ENCODE data around the gene NOP53.
"Not testable (repeated sequence)": the region's sequence is repeated elsewhere in the genome, so short reads cannot be mapped to it uniquely, and the experiment has no call there.

NOP53 gene

GRCh38 chr19:47786566-47786965, 41.2 kb downstream of the NOP53 start:
- ChIA-PET CTCF (interaction anchor here (1.2 to 7.9 kb wide), 2 partner anchors 21 to 358 kb away, joined by 3 to 100 read pairs; no protein-coding TSS in a partner anchor), POLR2A (no interaction called here)
- H3K4me3 ChIP-seq (ENCODE audit: low read depth, low read length) = no peak overlapping the region
- TF ChIP-seq CTCF (IDR thresholded peaks at IDR 0.05; ENCODE audit: insufficient read depth, low read length, missing control alignments) = no peak
- no peak for DNase-seq (ENCODE audit: low read depth, low spot score)

DNA sequence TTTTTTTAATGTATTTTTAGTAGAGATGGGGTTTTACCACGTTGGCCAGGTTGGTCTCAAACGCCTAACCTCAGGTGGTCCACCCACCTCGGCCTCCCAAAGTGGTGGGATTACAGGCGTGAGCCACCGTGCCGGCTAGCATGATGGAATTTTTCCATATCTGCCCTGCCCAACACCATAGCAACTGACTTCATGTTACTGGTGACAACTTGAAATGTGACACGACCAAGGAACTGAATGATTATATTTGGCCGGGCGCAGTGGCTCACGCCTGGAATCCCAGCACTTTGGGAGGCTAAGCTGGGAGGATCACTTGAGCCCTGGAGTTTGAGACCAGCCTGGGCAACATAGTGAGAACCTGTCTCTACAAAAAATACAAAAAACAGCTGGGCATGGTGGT, 42.0 kb downstream of the NOP53 start:
- DNase-seq (ENCODE audit: low read depth, low spot score); POLR2A ChIA-PET; H3K4me3 ChIP-seq (ENCODE audit: low read depth, low read length): not testable (repeated sequence)
- CTCF ChIA-PET = interaction anchor here (1.4 to 7.9 kb wide), 7 partner anchors 13 to 81 kb away, joined by 3 to 100 read pairs (median 7); partner anchors contain the start of gene EHD2

GRCh38 chr19:47789811-47790210, 44.5 kb downstream of the NOP53 start:
- H3K4me3 ChIP-seq (ENCODE audit: low read depth, low read length); DNase-seq (ENCODE audit: low read depth, low spot score): not testable (repeated sequence)
- ChIA-PET POLR2A (interaction anchor here (1.2 kb wide), 1 partner anchor 10 kb away, joined by 3 read pairs; no protein-coding TSS in a partner anchor), CTCF (interaction anchor here (0.7 to 7.9 kb wide), 22 partner anchors 9 to 268 kb away, joined by 3 to 100 read pairs (median 4); partner anchors contain the start of genes EHD2 and SELENOW)

DNA sequence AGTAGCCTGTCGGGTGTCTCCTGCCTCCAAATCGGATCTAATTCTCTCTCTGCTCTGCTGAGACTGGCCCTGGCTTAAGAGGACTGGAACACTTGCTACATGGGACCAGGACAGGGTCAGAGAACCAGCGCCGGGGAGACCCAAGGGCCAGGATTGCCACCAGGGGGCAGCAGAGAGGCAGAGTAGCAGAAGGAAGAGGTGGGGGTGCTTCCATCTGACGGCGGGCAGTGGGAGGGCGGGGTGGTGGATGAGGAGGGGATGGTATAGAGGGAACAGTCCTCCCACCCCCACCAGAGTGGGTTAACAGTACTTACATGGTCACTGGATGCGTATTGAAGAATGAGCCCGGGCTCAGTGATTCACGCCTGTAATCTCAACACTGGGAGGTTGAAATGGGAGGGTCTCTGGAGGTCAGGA, 45.1 kb downstream of the NOP53 start:
- TF ChIP-seq CTCF (IDR thresholded peaks at IDR 0.05; ENCODE audit: insufficient read depth, low read length, missing control alignments) = peak; percentile 92
- no peak overlapping the region for H3K4me3 ChIP-seq (ENCODE audit: low read depth, low read length)
- CTCF ChIA-PET = interaction anchor here (0.7 to 7.9 kb wide), 27 partner anchors 8 to 268 kb away, joined by 3 to 100 read pairs (median 5); partner anchors contain the start of genes EHD2 and SELENOW
- DNase-seq (ENCODE audit: low read depth, low spot score) = no peak
- POLR2A ChIA-PET = interaction anchor here (1.2 kb wide), 1 partner anchor 10 kb away, joined by 3 read pairs; no protein-coding TSS in a partner anchor

DNA sequence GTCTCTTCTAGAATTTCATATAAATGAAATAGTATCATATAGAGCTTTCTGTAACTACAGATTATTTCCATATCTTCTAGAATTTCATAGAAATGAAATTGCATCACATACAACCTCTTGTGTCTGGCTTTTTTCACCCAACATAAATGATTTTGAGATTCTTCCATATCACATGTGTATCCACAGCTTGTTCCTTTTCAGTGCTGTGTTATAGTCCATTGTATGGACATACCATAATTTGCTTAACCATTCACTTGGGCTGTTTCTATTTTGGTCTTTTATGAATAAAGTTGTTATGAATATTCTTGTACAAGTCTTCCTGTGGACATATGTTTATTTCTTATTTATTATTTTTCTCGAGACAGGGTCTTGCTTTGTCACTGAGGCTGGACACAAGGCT, 47.3 kb downstream of the NOP53 start:
- DNase-seq (ENCODE audit: low read depth, low spot score) = no peak
- POLR2A ChIA-PET = no interaction called here
- CTCF ChIA-PET = interaction anchor here (0.8 to 7.9 kb wide), 9 partner anchors 8 to 86 kb away, joined by 3 to 100 read pairs (median 10); partner anchors contain the start of gene EHD2
- H3K4me3 ChIP-seq (ENCODE audit: low read depth, low read length) = no peak overlapping the region
- TF ChIP-seq CTCF (IDR thresholded peaks at IDR 0.05; ENCODE audit: insufficient read depth, low read length, missing control alignments) = no peak

DNA sequence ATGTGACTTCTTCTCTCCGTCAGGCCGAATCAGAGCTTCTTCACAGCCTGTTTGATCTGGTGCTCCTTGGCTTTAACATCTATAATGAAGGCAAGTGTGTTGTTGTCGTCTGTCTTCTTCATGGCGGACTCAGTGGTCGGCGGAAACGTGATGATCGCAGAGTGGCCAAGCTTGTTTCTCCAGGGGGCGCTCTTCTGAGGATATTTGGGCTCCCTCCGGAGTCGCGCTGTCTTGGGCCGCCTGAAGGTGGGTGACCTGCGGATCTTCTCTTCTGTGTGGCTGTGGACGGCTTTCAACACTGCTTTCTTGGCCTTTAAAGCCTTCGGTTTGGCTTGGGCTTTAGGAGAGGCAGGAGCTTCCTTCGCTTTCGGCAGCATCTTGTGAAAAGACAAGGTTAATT, 49.2 kb downstream of the NOP53 start:
- no peak for TF ChIP-seq CTCF (IDR thresholded peaks at IDR 0.05; ENCODE audit: insufficient read depth, low read length, missing control alignments)
- ChIA-PET POLR2A (no interaction called here), CTCF (interaction anchor here (0.8 to 1.2 kb wide), 4 partner anchors 14 to 79 kb away, joined by 3 to 4 read pairs (median 4); no protein-coding TSS in a partner anchor)
- no peak overlapping the region for H3K4me3 ChIP-seq (ENCODE audit: low read depth, low read length)
- DNase-seq (ENCODE audit: low read depth, low spot score) = no peak

DNA sequence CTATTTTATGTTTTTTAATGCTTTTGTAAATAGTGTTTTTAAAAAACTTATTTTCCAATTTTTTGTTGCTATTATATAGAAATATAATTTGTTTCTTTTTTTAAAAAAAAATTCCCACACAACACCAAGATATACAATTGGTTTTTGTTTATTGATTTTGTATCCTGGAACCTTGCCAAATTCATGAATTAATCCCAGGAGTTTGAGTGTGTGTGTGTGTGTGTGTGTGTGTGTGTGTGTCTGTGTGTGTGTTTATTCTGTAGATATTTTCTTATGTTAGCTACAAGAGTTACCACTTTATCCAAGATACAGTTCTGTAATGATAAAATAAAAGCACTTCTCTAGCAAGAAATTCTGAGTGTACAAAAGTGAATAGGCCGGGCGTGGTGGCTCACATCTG, 51.4 kb downstream of the NOP53 start:
- no peak overlapping the region for H3K4me3 ChIP-seq (ENCODE audit: low read depth, low read length)
- TF ChIP-seq CTCF (IDR thresholded peaks at IDR 0.05; ENCODE audit: insufficient read depth, low read length, missing control alignments) = no peak
- ChIA-PET CTCF (interaction anchor here (0.7 to 1.6 kb wide), 3 partner anchors 13 to 67 kb away, joined by 3 to 4 read pairs (median 3); no protein-coding TSS in a partner anchor), POLR2A (no interaction called here)
- DNase-seq (ENCODE audit: low read depth, low spot score) = no peak

Measured in AG04449 (cell line).